OCI-LY1 (cell line): Measurements from ENCODE around the gene POLR1G.
A peak's percentile ranks its signal among the peaks of the same experiment; 100 is the strongest.

ENCODE experiments used
- H2AFZ ChIP-seq: fragments of 200-600 bp; sonication (generic), shearing (Covaris generic); 2 replicates; pipeline ENCODE4 v1.6.0; 2014; ENCODE audit warnings: antibody characterized with exemption, mild to moderate bottlenecking, low read length
- H3F3A ChIP-seq: fragments of 200-600 bp; sonication (generic), shearing (Covaris generic); 2 replicates; pipeline ENCODE4 v1.6.0; 2014; ENCODE audit warnings: mild to moderate bottlenecking, antibody characterized with exemption, low read length, moderate library complexity; ENCODE audit not compliant: insufficient read depth
- H3K27ac ChIP-seq: fragments of 200-600 bp; sonication (generic); 2 replicates; pipeline ENCODE4 v1.5.1; 2014; ENCODE audit warnings: low read length, mixed run types, mild to moderate bottlenecking, low read depth; ENCODE audit not compliant: poor library complexity, severe bottlenecking
- H3K27me3 ChIP-seq: fragments of 200-600 bp; sonication (generic); 2 replicates; pipeline ENCODE4 v1.6.0; 2014; ENCODE audit warnings: antibody characterized with exemption, mild to moderate bottlenecking, low read length, moderate library complexity; ENCODE audit not compliant: insufficient read depth
- H3K36me3 ChIP-seq: fragments of 200-600 bp; sonication (generic); 2 replicates; pipeline ENCODE4 v1.6.1; 2014; ENCODE audit warnings: mild to moderate bottlenecking, antibody characterized with exemption, low read length, moderate library complexity, mixed read lengths; ENCODE audit not compliant: insufficient read depth
- H3K4me1 ChIP-seq: fragments of 200-600 bp; sonication (generic); 2 replicates; pipeline ENCODE4 v1.5.1; 2014; ENCODE audit warnings: mild to moderate bottlenecking, low read length, moderate library complexity; ENCODE audit not compliant: insufficient read depth, severe bottlenecking
- H3K4me2 ChIP-seq: fragments of 200-600 bp; sonication (generic), shearing (Covaris generic); 2 replicates; pipeline ENCODE4 v1.6.1; 2014; ENCODE audit warnings: low read length
- H3K4me3 ChIP-seq: fragments of 200-600 bp; sonication (generic); 2 replicates; pipeline ENCODE4 v1.5.1; 2014; ENCODE audit warnings: low read length, low read depth, mild to moderate bottlenecking, mixed read lengths; ENCODE audit not compliant: poor library complexity, severe bottlenecking
- H3K79me2 ChIP-seq: fragments of 200-600 bp; shearing (Covaris generic); 2 replicates; pipeline ENCODE4 v1.6.1; 2016; ENCODE audit warnings: mixed run types, low read length, mixed read lengths; ENCODE audit not compliant: insufficient read depth
- H3K9ac ChIP-seq: fragments of 200-600 bp; sonication (generic), shearing (Covaris generic); 2 replicates; pipeline ENCODE4 v1.6.1; 2014; ENCODE audit warnings: mild to moderate bottlenecking, low read length, mixed read lengths
- H3K9me2 ChIP-seq: fragments of 200-600 bp; sonication (generic), shearing (Covaris generic); 2 replicates; pipeline ENCODE4 v1.6.1; 2014; ENCODE audit warnings: low read depth, mild to moderate bottlenecking, low read length, mixed read lengths
- H3K9me3 ChIP-seq: fragments of 200-600 bp; shearing (Covaris generic); 2 replicates; pipeline ENCODE4 v1.6.1; 2014; ENCODE audit warnings: low read length, mixed read lengths
- H4K20me1 ChIP-seq: fragments of 200-600 bp; sonication (generic), shearing (Covaris generic); 2 replicates; pipeline ENCODE4 v1.6.0; 2016; ENCODE audit warnings: mild to moderate bottlenecking, low read length; ENCODE audit not compliant: insufficient read depth
- EZH2 ChIP-seq: fragments of 200-600 bp; sonication (generic), shearing (Covaris generic); IDR thresholded peaks from 2 replicates; pipeline ENCODE4 v1.8.0; 2017; ENCODE audit warnings: borderline replicate concordance, mixed run types, mild to moderate bottlenecking, antibody characterized with exemption, low read length, moderate library complexity, mixed read lengths
- TF ChIP-seq, protein P1 (sequence below): fragments of 200-600 bp; sonication (generic), shearing (Covaris generic); IDR thresholded peaks from 2 replicates; pipeline ENCODE4 v1.5.1; 2017; ENCODE audit warnings: mild to moderate bottlenecking, antibody characterized with exemption, low read length, moderate library complexity, mixed read lengths

The POLR1G gene

DNA sequence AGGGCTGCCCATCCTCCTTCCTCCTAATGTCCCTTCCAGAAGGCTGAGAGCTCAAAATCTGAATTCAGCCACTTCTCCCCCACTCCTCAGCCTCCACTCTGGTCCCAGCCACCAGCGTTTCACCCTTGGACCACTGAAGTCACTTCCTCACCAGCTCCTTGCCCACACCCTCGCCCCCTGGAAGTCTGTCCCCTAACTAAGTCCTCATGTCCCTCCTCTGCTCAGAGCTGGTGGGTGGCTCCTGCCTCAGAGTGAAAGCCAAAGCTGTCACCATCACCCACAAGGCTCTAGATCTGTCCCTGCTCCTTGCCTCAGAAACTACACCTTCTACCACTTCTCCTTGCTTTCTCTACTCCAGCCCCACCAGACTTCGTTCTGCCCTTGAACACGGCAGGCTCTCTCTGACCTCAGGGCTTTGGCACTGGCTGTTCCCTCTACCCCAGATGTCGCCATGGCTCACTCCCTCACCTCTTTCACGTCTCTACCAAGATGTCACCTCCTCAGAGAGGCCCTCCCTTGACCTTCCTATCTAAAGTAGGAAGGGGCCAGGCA is 15.6 kb downstream of the POLR1G start:
- no peaks in the 10 kb centered on the region for H4K20me1 ChIP-seq
- TF ChIP-seq, protein P1, sequence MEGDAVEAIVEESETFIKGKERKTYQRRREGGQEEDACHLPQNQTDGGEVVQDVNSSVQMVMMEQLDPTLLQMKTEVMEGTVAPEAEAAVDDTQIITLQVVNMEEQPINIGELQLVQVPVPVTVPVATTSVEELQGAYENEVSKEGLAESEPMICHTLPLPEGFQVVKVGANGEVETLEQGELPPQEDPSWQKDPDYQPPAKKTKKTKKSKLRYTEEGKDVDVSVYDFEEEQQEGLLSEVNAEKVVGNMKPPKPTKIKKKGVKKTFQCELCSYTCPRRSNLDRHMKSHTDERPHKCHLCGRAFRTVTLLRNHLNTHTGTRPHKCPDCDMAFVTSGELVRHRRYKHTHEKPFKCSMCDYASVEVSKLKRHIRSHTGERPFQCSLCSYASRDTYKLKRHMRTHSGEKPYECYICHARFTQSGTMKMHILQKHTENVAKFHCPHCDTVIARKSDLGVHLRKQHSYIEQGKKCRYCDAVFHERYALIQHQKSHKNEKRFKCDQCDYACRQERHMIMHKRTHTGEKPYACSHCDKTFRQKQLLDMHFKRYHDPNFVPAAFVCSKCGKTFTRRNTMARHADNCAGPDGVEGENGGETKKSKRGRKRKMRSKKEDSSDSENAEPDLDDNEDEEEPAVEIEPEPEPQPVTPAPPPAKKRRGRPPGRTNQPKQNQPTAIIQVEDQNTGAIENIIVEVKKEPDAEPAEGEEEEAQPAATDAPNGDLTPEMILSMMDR: no peak
- no peak for TF ChIP-seq EZH2
- H3K9ac ChIP-seq: no peak overlapping the region
- no peaks in the 10 kb centered on the region for H3K27me3 ChIP-seq
- H3F3A ChIP-seq: no peaks in the 10 kb centered on the region
- H3K79me2 ChIP-seq: no peaks in the 10 kb centered on the region
- peak overlapping the region; percentile 14 for H3K27ac ChIP-seq
- no peak overlapping the region for H2AFZ ChIP-seq
- H3K4me2 ChIP-seq: peak overlapping the region; percentile 7; the same call in 1 of the 2 replicates
- peaks cover 43% of the 10 kb centered on the region for H3K4me1 ChIP-seq
- H3K9me2 ChIP-seq: no peaks in the 10 kb centered on the region
- no peaks in the 10 kb centered on the region for H3K9me3 ChIP-seq
- no peak overlapping the region for H3K4me3 ChIP-seq
- peaks cover 6% of the 10 kb centered on the region; the same call in 1 of the 2 replicates for H3K36me3 ChIP-seq

DNA sequence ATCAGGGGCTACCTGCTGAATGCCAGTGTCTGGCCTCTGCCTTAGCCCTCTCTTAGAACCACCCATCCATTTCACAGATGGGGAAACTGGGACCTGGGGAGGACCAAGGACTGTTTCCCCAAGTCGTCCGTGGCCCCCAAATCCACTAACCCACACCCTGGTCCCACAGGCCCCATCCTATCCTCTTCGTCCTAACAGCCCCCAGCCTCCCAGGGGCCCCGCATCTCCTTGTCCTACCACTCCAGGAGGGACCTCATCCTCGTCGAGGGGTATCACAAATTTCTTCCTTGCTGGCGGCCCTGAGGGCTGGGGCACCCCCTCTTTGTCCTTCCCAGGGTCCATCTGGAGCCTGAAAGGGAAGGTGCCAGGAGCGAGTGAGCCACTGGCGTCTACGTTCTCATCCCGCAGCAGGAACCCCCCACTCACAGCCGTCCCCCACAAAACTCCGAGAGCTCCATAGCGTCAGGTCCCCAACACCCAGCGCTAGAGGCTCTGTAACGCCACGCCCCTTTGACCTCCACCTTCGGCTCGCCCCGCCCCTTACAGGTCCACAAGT is 16.7 kb downstream of the POLR1G start:
- Histone ChIP-seq H3K9me3 (no peaks in the 10 kb centered on the region), H3K4me1 (peaks cover 50% of the 10 kb centered on the region), H3K9me2 (no peaks in the 10 kb centered on the region), H3K27me3 (no peaks in the 10 kb centered on the region), H3K27ac (peak overlapping the region; percentile 26), H4K20me1 (no peaks in the 10 kb centered on the region), H3K9ac (peak overlapping the region; percentile 87), H2AFZ (no peak overlapping the region), H3K4me3 (peak overlapping the region; percentile 84), H3K4me2 (peak overlapping the region; percentile 97), H3F3A (no peaks in the 10 kb centered on the region), H3K79me2 (no peaks in the 10 kb centered on the region), H3K36me3 (peaks cover 6% of the 10 kb centered on the region; the same call in 1 of the 2 replicates)
- no peak for TF ChIP-seq EZH2
- TF ChIP-seq, protein P1: no peak

DNA sequence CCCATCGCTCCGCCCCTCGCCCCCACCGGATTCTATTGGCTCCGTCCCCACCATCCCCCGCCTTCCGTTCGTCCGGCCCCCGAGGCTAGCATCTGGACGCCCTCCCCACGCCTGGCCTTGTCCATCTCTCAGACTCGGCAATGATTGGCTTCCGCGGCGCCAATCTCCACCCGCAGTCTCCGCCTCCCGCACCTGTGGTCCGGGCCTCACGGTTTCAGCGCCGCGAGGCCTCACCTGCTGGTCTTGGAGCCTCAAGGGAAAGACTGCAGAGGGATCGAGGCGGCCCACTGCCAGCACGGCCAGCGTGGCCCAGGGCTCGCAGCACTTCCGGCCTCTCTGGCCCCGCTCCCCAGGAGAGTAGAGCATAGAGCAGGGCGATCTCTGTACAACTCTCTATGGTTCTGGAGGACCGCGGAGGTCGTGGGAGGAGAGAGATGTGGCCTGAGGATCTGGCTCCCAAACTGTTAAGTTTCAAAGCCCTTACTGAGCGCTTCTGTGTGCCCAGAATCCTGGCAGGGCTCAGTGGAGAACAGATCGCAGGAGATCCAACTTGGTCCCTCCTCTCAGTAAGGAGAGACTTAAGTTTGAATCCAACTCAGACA is 17.2 kb downstream of the POLR1G start, which contains the start of gene ERCC1:
ERCC1 (minus strand) TSS at position 329 of the 602 bp plus-strand sequence. CDS start 543 bp downstream, outside the sequence.
- Histone ChIP-seq H3K4me2 (peak within 1 kb of the TSS; percentile 97), H3K4me1 (peaks cover 55% of the 10 kb centered on the region), H3K9ac (peak within 1 kb of the TSS; percentile 87), H3K79me2 (no peaks in the 10 kb centered on the region), H3K9me2 (no peaks in the 10 kb centered on the region), H3K36me3 (peaks cover 6% of the 10 kb centered on the region; the same call in 1 of the 2 replicates), H3K4me3 (peak within 1 kb of the TSS; percentile 84), H3K27ac (peak within 1 kb of the TSS; percentile 26), H4K20me1 (no peaks in the 10 kb centered on the region), H3K27me3 (0 out of 2 replicates have a peak, but pooled peaks cover 4% of the 10 kb centered on the region), H3F3A (no peaks in the 10 kb centered on the region), H3K9me3 (no peaks in the 10 kb centered on the region), H2AFZ (no peak within 1 kb of the TSS)
- TF ChIP-seq, protein P1: no peak
- TF ChIP-seq EZH2: no peak
